GM18909 (cell line): ENCODE results near the gene GRID1.

ENCODE experiments used
- ATAC-seq: cut with Tn5 transposase; IDR thresholded peaks from one replicate; pipeline ENCODE4 v1.9.1; 2021; ENCODE audit warnings: mild to moderate bottlenecking; ENCODE audit not compliant: unreplicated experiment, poor library complexity

The GRID1 gene

DNA sequence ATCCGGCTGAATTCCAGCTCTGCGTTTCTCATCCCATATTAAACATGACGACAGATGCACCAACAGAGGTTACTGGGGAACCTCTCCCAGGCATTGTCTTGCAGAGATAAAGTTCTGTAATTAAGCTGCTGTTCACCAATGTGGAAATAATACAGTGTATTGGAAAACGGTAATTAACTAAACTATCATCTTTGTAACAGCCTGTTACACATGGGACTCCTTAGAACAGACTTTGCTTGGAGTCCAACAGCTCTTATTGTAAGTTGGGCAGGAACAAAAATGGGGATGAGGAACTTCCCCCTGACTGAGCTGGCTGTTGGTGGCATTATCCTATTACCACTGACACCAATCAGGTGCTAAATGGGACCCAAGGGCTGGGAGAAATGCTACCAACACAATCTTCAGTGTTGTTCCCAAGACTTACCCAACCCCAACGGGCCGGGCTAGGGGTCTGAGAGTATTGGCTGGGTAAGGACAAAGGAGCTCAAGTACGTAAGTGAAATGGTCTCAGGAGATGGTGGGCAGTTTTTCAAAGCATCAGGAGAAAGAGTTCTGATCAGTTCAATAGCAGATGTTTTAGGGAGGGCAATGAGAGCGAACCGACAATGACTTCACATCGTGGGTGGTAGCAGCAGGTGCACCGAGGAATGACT, 759.4 kb downstream of the GRID1 start:
- no peak for ATAC-seq

DNA sequence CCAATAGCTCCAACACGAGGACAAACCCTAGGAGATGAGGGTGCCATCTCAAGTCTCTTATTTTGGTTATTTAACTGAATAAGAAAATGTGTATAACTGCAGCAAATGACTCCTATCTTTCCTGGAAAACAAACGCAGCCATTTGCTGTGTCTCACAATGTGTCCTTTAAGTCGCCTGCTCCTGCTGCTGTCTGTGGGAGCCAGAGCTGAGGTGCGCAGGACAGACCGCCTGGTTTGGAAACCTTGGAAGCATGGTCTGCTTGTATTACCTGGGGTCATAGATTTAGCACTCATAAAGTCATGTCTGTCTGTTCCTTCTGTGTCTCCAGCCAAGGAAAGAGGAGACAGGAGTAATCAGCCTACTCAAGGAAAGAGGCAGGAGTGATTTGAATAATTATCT, 760.2 kb downstream of the GRID1 start:
- no peak for ATAC-seq

DNA sequence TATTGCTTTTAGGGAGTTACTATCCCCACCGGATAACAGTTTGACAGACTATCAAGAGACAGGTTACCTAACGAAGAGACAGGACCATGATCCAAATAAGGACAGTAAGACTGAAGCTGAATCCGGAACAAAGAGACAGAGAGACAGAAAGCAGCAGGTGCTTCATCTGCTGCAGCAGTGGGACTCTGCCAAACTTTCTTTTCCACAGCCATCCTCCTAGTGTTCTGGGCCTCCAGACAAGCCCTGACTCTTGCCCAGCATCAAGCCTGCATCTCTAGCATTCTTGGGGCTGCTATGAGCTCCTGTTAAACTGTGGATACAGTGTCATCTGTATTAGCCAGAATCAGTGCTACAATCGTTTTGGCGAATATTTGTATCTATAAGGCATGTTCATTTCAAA, 761.7 kb downstream of the GRID1 start:
- no peak for ATAC-seq

DNA sequence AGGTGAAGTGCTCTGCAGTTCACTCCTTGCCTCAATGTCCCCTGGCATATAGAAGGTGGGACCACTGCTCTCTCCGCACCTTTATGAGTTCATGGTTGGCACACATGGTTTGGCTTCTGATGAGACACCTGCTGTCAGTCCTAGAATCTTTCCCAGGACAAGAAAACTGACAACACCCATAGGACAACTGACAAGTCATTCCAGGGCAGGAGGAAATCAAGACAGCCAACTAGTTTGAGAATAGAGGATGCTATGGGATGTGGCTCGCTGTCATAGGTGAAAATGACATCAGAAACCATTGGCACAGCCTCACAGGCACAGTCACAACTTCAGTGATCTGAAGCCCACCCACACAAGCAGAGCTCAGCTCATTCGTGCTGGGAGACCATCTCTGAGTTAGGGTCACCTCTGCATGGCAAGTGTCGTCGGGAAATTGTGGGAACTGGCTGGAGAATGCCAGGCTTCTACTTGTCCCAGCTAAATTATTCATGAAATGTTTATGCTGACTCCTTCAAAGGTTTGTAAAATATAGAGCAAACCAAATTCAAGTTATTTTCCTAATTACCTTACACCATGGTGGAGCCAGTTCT, 762.4 kb downstream of the GRID1 start:
- no peak for ATAC-seq

DNA sequence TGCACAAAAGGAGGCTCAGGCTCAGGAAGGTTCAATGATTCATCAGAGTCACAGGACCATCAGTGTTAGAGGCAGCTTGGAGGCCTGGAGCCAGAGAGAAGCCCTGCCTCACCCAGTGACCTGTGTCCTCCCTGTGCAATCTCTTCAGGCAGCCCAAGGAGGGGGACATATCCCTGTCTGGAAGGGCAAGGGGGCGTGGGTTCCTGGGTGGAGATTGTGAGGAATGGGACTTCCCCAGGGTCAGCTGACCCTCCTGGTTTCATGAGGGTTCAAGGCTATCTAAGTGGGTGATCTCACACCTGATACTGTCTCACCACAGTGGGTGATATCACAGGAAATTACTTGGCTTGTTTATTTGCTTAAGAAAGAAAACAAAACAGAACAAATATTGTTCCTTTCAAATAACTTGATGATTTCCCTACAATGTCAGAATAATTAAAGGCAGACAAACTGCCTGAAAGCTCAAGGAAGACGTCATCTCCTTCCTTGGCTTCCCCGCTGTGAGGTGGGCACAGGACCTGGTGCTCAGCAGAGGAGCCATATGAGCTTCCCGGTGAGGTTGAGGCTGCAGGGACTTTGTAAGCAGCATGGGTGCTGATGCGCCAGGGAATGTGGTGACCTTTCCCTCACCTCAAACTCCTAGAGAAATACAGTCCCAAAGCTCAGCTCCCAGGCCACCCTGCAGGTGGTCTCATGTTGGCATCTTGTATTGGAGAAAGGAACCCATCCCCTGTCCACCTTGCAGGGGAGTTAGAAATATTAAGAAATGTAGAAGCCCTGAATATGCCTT, 763.2 kb downstream of the GRID1 start:
- no peak for ATAC-seq

DNA sequence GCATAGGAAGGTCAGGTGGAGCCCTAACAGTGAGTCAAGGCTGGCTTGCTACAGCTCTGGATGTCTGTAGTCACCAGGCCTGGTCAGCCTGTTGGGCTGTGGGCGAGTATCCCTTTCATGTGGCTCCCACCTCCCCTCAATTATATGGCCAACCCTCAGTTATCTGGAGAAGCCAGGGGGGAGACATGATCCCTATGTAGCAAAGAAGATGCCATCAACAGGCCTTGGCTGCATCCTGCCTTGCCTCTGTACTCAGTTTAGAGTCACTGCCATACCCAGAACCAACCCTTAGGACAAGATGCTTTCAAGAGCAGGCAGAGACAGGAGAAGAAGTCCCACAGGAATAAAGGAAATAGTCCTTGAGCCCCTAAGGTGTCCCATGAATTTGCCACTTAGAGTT, 763.9 kb downstream of the GRID1 start:
- no peak for ATAC-seq

DNA sequence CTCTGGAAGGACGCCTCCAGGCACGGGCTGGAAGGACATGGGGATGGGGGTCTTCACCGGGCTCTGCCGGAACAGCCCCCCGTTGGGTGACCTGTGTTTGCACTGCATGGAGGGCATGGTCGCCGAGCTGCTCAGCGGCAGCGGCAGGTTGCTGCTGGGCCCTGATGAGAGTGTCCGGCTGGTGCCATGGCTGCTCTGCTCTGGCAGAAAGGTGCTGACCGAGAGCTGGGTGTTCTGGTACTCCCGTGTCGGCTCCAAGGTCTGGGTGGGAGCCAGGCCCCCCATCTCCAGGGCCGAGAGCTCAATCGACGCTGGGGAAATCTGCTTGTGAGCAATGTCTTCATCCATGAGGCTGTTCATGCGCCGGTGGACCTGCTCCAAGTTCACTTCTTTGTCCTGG, 764.3 kb downstream of the GRID1 start:
- ATAC-seq, result no peak

DNA sequence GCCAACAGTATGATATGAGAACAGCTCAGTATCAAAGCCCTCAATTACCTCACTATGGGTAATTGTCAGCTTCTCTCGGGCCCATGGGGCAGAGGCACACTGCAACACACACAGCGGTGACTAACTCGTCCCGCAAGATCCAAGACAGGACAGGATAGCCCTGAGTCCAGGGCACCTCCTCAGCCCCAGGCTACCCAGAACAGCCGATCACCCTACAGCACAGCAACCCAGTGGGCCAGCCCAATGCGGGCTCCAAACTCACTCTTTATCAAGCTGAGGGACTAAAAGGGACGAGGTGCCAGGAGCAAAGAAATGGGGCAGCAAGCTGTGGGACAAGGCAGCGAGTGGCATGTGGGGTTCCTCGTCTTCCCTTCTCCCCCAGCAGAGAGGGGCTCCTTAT, 765.1 kb downstream of the GRID1 start:
- ATAC-seq, result no peak

DNA sequence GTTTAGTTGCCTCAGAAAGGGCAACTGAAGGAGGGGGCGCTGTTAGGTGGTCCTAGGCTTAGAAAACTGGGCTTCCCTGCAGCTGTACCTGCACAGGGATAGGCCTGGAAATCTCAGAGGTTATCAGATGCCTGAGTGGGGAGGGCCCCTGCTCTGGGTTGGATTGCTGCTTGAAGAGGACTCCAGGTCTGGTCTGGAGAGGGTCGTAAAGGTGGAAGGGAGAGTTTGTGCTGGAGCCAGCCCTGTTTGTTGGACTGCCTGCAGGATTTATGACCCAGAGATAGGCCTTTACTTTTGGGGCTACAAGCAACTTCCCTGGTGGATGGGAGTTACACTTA, 765.9 kb downstream of the GRID1 start:
- ATAC-seq, result no peak

DNA sequence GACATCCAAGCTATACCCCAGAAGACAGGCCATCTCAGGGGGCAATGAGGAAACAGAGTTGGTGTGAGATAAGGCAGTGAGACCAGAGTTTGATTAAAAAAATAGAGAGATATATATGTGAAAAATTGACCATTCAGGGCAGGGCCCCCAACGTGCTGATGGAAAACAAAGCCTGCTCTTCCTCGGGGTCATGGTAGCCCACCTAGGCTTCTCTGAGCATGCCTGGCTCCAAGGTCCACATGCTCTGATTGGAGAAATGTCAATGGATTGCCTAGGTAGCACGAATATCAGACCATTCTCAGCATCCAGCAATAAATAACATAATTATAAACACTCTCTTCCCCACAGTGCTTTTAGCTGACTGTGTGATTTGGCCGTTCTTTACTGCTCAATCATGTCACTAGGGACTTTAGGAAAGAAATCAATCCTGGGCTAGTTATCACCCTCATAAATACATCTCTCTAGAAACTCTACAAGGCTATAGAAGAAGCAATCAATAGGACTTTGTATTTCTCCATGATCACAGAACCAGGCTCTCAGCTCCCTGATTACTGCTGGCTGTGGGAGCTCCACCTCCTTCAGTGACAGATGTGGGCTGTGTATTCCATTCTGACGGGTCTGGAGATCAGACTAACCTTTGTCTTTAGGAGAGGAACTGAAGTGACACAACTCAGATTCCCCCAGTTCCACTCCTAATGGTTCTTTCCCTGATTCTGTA, 766.4 kb downstream of the GRID1 start:
- no peak for ATAC-seq

DNA sequence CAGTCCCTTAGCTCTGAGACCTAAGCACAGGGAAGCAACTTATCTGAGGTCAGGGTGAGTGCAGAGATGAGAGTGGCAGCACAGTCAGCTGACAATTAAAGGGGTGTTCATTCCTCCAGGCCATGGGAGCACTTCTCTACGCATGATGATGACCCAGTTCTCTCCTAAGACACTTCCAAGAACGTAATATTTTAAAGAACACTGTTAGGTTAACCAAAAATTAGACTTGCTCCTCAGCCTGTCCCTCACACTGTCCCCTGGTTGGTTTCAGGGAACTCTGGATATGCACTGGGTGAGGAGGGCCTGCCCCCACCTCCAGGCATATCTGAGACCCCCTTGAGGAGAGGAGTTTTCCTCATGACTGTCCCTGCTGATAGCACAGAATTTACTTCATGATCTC, 767.5 kb downstream of the GRID1 start:
- no peak for ATAC-seq

DNA sequence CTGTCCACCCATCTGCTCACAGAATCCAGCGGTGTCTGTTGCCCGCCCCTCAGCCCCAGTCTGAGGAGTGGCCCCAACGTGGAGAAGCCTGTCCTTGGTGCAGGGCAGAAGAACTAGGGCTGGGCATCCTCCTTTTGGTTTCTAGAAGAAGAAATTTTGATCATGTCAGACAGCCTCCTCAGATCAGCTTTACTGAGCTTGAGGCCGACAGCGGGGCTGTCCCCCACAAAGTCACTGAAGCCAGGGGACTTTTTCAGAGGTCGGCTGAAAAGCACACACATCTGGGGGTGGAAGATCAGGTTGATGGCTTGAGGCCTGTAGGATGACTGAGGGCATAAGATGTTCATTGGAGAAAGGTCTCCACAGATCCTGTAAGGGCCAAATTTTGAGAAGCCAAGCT, 767.9 kb downstream of the GRID1 start:
- ATAC-seq, result no peak

DNA sequence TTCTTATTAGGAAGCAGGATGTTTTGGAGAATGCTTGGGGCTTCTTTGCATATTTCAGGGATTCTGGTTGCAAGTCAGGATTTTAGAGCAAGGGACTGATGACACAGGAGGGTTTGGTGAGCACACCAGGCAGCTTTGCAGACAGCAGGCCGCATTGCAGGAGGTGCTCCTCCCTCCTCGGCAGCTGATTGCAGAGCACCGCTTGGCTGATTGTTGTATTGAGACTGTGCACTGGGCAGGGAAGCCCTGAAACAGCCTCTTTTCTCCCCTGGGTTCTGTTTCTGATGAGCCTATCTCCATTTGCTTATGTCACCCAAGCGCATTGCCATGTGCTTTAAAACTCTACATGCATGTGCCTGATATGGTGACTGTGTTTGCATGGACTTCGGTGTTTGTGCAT, 769.6 kb downstream of the GRID1 start:
- no peak for ATAC-seq

DNA sequence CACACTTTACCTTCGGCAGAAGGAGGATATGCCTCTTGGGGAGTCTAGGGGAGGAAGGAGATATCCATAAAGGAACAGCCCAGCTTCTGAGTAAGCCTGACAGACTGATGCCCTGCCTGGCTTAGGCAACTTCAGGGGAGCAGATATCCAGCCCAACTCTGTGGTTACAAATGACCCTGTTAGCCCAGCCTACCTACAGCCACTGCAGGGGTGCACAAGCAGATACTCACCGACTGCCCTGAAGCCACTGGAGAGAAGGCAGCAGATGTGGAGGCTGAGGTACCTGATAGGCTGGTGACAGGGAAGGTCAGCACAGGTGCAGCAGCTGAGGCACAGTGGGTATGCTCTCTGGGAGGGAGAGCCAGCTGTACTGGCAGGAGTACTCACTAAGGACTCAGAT, 770.2 kb downstream of the GRID1 start:
- ATAC-seq, result no peak

DNA sequence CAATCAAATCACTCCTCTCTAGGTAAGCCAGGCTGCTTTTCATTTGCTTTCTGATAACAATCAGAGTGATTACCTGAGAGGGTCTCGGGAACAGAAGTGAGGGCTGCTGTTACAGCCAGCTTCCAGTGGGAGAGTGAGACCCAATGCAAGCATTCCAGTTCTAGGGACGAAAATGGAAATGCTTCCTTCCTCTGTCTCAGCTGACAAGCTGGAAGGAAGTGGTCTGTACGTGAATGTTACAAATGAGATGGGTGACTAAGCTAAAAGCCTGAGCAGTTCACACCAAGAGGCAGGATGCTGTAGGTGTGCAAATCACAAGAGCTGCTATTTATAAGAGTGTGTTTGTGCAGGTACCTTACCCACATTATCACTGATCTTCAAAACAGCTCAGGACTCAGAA, 772.4 kb downstream of the GRID1 start:
- no peak for ATAC-seq

DNA sequence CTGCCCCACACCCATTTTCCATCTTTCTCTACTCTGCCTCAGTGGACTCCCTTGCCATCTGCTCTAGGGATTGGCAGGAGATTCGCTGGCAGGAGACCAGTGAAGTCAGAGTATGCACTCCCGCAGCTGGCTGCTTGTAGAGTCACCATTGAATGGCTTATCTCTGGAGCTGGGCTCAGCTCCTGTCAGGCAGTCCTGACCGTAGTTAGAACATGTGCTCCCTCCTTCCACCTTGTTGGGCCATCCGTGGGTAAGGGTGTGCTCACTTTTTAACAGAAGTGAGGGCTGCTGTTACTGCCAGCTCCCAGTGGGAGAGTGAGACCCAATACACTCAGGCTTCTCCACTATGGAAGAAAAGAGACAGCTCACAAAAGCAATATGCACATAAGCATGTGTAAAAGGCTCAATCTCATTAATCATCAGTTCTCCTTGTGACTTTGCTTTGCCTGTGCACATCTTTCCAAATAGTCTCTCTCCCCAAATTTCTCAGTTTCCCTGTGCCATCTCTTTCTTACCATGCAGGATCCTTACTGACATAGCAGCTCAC, 773.3 kb downstream of the GRID1 start:
- ATAC-seq, result no peak

DNA sequence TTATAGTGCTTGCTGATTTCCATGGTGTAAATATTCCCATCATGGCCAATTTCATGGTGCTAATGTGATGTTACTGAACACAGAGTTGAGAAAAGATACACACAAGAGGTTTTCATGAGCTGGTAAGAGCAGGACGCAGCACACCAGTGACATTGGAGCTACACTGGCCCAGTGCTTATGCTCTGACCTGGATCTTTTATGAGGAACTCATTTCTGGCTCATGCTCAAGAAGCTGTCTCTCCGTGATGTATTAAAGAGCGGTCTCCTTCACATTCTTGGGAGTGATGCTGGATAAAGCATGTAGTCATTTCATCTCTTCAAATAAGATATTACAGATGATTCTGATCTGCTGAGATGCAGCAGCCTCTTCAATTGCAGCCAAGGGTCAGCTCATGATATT, 785.2 kb downstream of the GRID1 start:
- no peak for ATAC-seq

DNA sequence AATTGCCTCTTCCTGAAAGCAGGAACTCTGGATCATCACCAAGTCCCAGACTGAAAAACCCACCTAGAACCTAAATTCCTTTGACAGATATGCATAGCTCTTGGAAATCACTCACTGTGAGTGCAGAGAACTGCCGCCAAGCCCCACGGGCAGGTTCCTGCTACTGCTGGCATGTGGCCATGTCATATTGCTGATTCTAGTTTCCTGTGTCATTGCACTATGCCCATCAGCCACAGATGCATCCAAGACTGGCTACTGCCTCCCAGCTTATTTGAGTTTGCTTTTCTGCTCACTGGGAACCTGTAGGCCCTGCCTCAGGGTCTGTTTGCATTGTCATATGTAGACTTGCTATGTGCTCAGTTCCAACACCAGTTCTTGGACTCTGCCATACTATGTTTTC, 786.0 kb downstream of the GRID1 start:
- ATAC-seq, result no peak

DNA sequence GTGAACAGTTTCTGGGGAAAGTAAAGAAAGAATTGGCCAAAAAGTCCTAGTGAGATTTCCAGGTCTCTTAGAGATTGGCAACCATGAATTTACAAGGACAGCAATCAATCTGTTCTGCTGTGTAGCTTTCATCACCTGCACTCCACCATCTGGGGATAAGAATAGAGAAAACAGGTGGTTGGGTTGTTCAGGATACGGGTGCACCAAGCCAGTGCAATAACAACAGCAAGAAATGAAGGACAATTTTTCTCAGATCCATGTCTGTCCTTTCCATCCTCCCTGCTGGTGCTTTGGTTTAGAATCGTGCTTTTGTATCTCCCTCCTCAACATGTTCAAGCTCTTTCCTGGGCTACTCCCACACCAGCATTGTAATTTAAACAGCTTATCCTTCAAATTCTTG, 787.7 kb downstream of the GRID1 start:
- ATAC-seq, result no peak

DNA sequence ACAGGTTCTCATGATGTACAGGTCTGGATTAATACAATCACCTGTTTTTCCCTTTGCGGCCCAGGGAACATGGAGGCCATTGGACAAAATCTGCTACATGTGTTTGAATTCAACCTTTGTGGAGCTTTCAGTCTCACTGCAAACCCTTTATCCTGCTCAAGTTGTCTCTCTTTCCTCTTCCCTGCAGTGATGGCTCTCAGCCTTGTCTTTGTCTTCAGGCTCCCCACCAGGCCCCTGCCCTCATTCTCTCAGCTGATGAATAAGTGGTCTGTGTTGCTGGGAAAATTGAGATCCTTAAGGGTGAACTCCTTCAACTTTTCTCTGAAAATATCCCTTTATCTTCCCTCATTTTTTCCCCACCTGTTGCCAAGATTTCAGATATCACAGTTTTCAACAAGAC, 791.2 kb downstream of the GRID1 start:
- no peak for ATAC-seq

DNA sequence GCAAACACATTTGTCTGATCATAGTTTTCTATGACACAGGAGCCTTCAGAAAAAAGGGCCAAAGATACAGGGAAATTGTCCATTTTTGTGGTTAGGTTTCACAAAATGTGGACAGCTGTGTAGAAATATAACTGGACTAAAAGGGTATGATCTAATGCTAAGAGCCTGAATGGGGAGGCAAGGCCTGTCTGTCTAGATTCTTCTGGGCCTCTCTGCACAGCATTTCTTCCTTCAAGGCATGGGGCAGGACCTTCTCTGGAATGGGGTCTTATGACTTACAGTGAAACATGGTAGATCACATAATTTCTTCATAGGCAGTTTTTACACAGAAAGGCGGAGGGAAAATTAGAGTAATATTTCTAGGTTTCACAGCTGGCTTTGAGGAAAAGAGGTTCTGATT, 795.7 kb downstream of the GRID1 start:
- ATAC-seq, result no peak
